Hepatic stellate cell (primary cell): Measurements from ENCODE around the gene TRIM69.

Source experiments
- DNase-seq: peaks from one replicate; pipeline ENCODE4 v3.0.0; 2011; ENCODE audit warnings: low spot score

The TRIM69 gene

GRCh38 chr15:44808557-44808956 lies 72.2 kb downstream of the TRIM69 start:
- DNase-seq, result no peak

GRCh38 chr15:44810237-44810636 lies 73.9 kb downstream of the TRIM69 start:
- no peak for DNase-seq

GRCh38 chr15:44811337-44811736 lies 75.0 kb downstream of the TRIM69 start:
- no peak for DNase-seq

- DNase-seq, result no peak
Measured at GRCh38 chr15:44812029-44812517, 75.7 kb downstream of the TRIM69 start.

GRCh38 chr15:44813231-44813630 lies 76.9 kb downstream of the TRIM69 start:
- no peak for DNase-seq
